Neural cell (in vitro differentiated cells): Measurements from ENCODE around the gene AGBL1.

Experiments
- CTCF ChIP-seq: fragments of 450-650 bp; IDR thresholded peaks from 2 replicates; pipeline ENCODE4 v1.5.1; 2014; ENCODE audit warnings: antibody characterized with exemption, mild to moderate bottlenecking, moderate library complexity; ENCODE audit not compliant: poor library complexity, severe bottlenecking
- EZH2 ChIP-seq: fragments of 200-600, 300-800 bp; shearing (Covaris generic), sonication (generic); IDR thresholded peaks from 2 replicates; pipeline ENCODE4 v1.6.1; 2014; ENCODE audit warnings: antibody characterized with exemption, low read length, borderline replicate concordance, mild to moderate bottlenecking; ENCODE audit not compliant: insufficient read depth, poor library complexity, severe bottlenecking
- POLR2AphosphoS5 ChIP-seq: IDR thresholded peaks from 2 replicates; pipeline ENCODE4 v1.6.1; 2012
- SMC3 ChIP-seq: fragments of 450-650 bp; conservative IDR thresholded peaks from 2 replicates; pipeline ENCODE4 v1.6.1; 2014; ENCODE audit warnings: antibody characterized with exemption, mild to moderate bottlenecking, moderate library complexity; ENCODE audit not compliant: poor library complexity
- TAF1 ChIP-seq: IDR thresholded peaks from 2 replicates; pipeline ENCODE4 v1.6.1; 2012; ENCODE audit warnings: low read depth
- TF ChIP-seq, protein P1 (sequence below): IDR thresholded peaks from 2 replicates; pipeline ENCODE4 v1.6.1; 2012; ENCODE audit warnings: borderline replicate concordance

- TF ChIP-seq TAF1 (no peak), SMC3 (no peak), CTCF (no peak), EZH2 (no peak), POLR2AphosphoS5 (no peak)
- TF ChIP-seq, protein P1, sequence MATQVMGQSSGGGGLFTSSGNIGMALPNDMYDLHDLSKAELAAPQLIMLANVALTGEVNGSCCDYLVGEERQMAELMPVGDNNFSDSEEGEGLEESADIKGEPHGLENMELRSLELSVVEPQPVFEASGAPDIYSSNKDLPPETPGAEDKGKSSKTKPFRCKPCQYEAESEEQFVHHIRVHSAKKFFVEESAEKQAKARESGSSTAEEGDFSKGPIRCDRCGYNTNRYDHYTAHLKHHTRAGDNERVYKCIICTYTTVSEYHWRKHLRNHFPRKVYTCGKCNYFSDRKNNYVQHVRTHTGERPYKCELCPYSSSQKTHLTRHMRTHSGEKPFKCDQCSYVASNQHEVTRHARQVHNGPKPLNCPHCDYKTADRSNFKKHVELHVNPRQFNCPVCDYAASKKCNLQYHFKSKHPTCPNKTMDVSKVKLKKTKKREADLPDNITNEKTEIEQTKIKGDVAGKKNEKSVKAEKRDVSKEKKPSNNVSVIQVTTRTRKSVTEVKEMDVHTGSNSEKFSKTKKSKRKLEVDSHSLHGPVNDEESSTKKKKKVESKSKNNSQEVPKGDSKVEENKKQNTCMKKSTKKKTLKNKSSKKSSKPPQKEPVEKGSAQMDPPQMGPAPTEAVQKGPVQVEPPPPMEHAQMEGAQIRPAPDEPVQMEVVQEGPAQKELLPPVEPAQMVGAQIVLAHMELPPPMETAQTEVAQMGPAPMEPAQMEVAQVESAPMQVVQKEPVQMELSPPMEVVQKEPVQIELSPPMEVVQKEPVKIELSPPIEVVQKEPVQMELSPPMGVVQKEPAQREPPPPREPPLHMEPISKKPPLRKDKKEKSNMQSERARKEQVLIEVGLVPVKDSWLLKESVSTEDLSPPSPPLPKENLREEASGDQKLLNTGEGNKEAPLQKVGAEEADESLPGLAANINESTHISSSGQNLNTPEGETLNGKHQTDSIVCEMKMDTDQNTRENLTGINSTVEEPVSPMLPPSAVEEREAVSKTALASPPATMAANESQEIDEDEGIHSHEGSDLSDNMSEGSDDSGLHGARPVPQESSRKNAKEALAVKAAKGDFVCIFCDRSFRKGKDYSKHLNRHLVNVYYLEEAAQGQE, result no peak
Observed at GRCh38 chr15:86505951-86506350, 426.3 kb downstream of the AGBL1 start.
